ENCODE measurements around the gene RNF2. TPM values are rescaled to one million over a fixed set of nuclear protein-coding genes. Genes with fewer than 3 reads are reported as not detected.

Gene RNF2
- total RNA-seq, 1 experiment from 2014 or later = 32.8 TPM

DNA sequence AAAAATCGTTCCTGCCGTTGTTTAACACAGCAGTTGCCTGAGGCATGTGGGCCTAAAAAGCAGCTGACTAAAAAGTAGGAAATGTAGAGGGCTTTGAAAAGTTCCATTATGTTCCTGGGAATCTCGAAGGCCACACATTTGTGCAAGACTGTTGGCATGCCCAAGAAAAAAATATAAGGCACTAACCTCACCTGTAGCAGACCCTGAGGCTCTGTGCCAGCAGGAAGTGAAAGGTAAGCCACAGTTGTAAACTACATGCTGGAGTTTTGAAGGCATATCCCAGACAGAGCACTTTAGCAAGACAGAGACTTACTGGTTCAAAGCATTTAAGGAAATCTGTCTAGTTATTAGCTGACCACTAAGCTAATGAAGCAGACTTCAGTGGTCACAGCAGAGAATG lies 58.7 kb downstream of the RNF2 start:
- no peak for TF ChIP-seq POLR2AphosphoS5 (IDR thresholded peaks at IDR 0.05; ENCODE audit: low read depth, low read length)
- TF ChIP-seq TCF7L2 (IDR thresholded peaks at IDR 0.05; ENCODE audit: low read depth, low read length) = no peak
- TF ChIP-seq, protein P1, sequence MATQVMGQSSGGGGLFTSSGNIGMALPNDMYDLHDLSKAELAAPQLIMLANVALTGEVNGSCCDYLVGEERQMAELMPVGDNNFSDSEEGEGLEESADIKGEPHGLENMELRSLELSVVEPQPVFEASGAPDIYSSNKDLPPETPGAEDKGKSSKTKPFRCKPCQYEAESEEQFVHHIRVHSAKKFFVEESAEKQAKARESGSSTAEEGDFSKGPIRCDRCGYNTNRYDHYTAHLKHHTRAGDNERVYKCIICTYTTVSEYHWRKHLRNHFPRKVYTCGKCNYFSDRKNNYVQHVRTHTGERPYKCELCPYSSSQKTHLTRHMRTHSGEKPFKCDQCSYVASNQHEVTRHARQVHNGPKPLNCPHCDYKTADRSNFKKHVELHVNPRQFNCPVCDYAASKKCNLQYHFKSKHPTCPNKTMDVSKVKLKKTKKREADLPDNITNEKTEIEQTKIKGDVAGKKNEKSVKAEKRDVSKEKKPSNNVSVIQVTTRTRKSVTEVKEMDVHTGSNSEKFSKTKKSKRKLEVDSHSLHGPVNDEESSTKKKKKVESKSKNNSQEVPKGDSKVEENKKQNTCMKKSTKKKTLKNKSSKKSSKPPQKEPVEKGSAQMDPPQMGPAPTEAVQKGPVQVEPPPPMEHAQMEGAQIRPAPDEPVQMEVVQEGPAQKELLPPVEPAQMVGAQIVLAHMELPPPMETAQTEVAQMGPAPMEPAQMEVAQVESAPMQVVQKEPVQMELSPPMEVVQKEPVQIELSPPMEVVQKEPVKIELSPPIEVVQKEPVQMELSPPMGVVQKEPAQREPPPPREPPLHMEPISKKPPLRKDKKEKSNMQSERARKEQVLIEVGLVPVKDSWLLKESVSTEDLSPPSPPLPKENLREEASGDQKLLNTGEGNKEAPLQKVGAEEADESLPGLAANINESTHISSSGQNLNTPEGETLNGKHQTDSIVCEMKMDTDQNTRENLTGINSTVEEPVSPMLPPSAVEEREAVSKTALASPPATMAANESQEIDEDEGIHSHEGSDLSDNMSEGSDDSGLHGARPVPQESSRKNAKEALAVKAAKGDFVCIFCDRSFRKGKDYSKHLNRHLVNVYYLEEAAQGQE (IDR thresholded peaks at IDR 0.05; ENCODE audit: insufficient read depth in 1 of 2, low read depth in 2 of 2, low read length in 1 of 2) = no peak
- no peak for TF ChIP-seq SIN3A (IDR thresholded peaks at IDR 0.05; ENCODE audit: borderline replicate concordance, insufficient read depth, low read depth, low read length)
- TF ChIP-seq, protein P2, sequence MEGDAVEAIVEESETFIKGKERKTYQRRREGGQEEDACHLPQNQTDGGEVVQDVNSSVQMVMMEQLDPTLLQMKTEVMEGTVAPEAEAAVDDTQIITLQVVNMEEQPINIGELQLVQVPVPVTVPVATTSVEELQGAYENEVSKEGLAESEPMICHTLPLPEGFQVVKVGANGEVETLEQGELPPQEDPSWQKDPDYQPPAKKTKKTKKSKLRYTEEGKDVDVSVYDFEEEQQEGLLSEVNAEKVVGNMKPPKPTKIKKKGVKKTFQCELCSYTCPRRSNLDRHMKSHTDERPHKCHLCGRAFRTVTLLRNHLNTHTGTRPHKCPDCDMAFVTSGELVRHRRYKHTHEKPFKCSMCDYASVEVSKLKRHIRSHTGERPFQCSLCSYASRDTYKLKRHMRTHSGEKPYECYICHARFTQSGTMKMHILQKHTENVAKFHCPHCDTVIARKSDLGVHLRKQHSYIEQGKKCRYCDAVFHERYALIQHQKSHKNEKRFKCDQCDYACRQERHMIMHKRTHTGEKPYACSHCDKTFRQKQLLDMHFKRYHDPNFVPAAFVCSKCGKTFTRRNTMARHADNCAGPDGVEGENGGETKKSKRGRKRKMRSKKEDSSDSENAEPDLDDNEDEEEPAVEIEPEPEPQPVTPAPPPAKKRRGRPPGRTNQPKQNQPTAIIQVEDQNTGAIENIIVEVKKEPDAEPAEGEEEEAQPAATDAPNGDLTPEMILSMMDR (IDR thresholded peaks at IDR 0.05) = no peak
- Histone ChIP-seq H3K4me3 (ENCODE audit: low read depth in 2 of 2, low read length in 2 of 2) (no peak overlapping the region), H3K4me1 (ENCODE audit: control insufficient read depth, insufficient read depth, low read length) (no peaks in the 10 kb centered on the region), H3K9me3 (ENCODE audit: control insufficient read depth, insufficient read depth, low read depth, low read length) (no peaks in the 10 kb centered on the region), H3K27me3 (ENCODE audit: control insufficient read depth, insufficient read depth, low read length) (no peaks in the 10 kb centered on the region), H3K27ac (ENCODE audit: low read length) (no peak overlapping the region), H3K36me3 (ENCODE audit: control insufficient read depth, insufficient read depth, low read length) (peaks cover 3% of the 10 kb centered on the region; the same call in 1 of the 2 replicates)
- DNase-seq (ENCODE audit: low read depth, low spot score) (no peak), ATAC-seq (no peak)
- in situ Hi-C loops (cut with HindIII; ENCODE audit: low pct_unique_long_range_greater_than_20kb, low sequenced_read_pairs) (no loop called here), intact Hi-C loops (cut with micrococcal nuclease; ENCODE audit: unreplicated experiment) (no loop called here)
- CTCF ChIA-PET = no interaction called here
- POLR2A ChIA-PET = no interaction called here
- no TSS peak for BruUV-seq (replicated peaks)

DNA sequence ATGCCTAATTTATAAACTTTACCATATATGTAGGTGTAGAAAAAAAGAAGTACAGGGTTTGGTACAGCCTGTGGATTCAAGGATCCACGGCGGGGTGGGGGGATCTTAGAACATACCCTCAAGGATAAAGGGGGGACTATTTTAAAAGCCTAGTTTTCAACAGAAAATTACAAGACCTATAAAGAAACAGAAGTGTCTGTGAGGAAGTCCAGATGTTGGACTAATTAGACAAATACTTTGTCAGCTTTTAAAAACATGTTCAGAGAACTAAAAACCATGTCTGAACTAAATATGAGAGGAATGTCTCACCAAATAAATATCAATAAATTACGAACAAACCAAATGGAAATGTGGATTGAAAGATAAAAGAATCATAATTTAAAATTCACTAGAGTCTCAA lies 59.8 kb downstream of the RNF2 start:
- CTCF ChIA-PET = no interaction called here
- H3K27me3 ChIP-seq (ENCODE audit: control insufficient read depth, insufficient read depth, low read length) = no peaks in the 10 kb centered on the region
- peaks cover 3% of the 10 kb centered on the region; the same call in 1 of the 2 replicates for H3K36me3 ChIP-seq (ENCODE audit: control insufficient read depth, insufficient read depth, low read length)
- no peaks in the 10 kb centered on the region for H3K9me3 ChIP-seq (ENCODE audit: control insufficient read depth, insufficient read depth, low read depth, low read length)
- in situ Hi-C loops (cut with HindIII; ENCODE audit: low pct_unique_long_range_greater_than_20kb, low sequenced_read_pairs) = no loop called here
- no TSS peak for BruUV-seq (replicated peaks)
- TF ChIP-seq, protein P2 (IDR thresholded peaks at IDR 0.05) = no peak
- H3K4me3 ChIP-seq (ENCODE audit: low read depth in 2 of 2, low read length in 2 of 2) = no peak overlapping the region
- no peak overlapping the region for H3K27ac ChIP-seq (ENCODE audit: low read length)
- POLR2A ChIA-PET = no interaction called here
- ATAC-seq = no peak
- no peaks in the 10 kb centered on the region for H3K4me1 ChIP-seq (ENCODE audit: control insufficient read depth, insufficient read depth, low read length)
- intact Hi-C loops (cut with micrococcal nuclease; ENCODE audit: unreplicated experiment) = no loop called here
- DNase-seq (ENCODE audit: low read depth, low spot score) = no peak

- no peak overlapping the region for H3K27ac ChIP-seq (ENCODE audit: low read length)
- no peaks in the 10 kb centered on the region for H3K36me3 ChIP-seq (ENCODE audit: control insufficient read depth, insufficient read depth, low read length)
- intact Hi-C loops (cut with micrococcal nuclease; ENCODE audit: unreplicated experiment) (no loop called here), in situ Hi-C loops (cut with HindIII; ENCODE audit: low pct_unique_long_range_greater_than_20kb, low sequenced_read_pairs) (no loop called here)
- POLR2A ChIA-PET = no interaction called here
- CTCF ChIA-PET = no interaction called here
- no peak overlapping the region for H3K4me3 ChIP-seq (ENCODE audit: low read depth in 2 of 2, low read length in 2 of 2)
- no peaks in the 10 kb centered on the region for H3K4me1 ChIP-seq (ENCODE audit: control insufficient read depth, insufficient read depth, low read length)
- no TSS peak for BruUV-seq (replicated peaks)
- H3K9me3 ChIP-seq (ENCODE audit: control insufficient read depth, insufficient read depth, low read depth, low read length) = no peaks in the 10 kb centered on the region
- ATAC-seq (no peak), DNase-seq (ENCODE audit: low read depth, low spot score) (no peak)
- TF ChIP-seq, protein P2 (IDR thresholded peaks at IDR 0.05) = no peak
- TF ChIP-seq POLR2AphosphoS5 (IDR thresholded peaks at IDR 0.05; ENCODE audit: low read depth, low read length) (no peak), TCF7L2 (IDR thresholded peaks at IDR 0.05; ENCODE audit: low read depth, low read length) (no peak), SIN3A (IDR thresholded peaks at IDR 0.05; ENCODE audit: borderline replicate concordance, insufficient read depth, low read depth, low read length) (no peak)
- TF ChIP-seq, protein P1 (IDR thresholded peaks at IDR 0.05; ENCODE audit: insufficient read depth in 1 of 2, low read depth in 2 of 2, low read length in 1 of 2) = no peak
- H3K27me3 ChIP-seq (ENCODE audit: control insufficient read depth, insufficient read depth, low read length) = no peaks in the 10 kb centered on the region
Measured at GRCh38 chr1:185108321-185108720, 63.0 kb downstream of the RNF2 start.
